ENCODE results near the gene EZH1. TPM values are rescaled to one million over a fixed set of nuclear protein-coding genes. Genes with fewer than 3 reads are reported as not detected.
A peak's percentile ranks its signal among the peaks of the same experiment; 100 is the strongest.

EZH1 gene
- total RNA-seq, 2 donors from 2014 or later: 72.6 to 77.0 TPM

DNA sequence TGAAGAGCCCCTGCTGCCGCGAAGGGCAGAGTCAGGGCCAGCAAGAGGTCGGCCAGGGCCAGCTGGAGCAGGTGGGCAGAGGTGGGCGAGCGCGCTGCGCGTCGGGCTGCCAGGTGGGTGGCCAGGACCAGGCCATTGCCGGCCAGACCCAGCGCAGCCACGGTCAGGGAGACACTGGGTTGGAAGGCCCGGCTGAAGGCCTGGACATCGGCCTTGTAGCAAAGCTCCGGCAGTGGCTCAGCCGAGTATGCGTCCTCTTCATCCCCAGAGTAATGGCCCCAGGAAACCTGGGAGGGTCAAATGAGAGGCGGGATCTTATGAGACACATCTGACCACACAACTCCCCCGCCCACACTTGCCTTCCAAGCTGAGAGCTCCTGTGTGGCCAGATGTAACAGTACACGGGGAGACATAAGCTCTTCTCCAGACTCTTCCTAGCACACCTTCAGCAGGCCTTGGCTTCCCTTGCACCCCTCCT is 64.5 kb downstream of the EZH1 start:
- peaks cover 4% of the 10 kb centered on the region for H3K36me3 Mint-ChIP-seq (ENCODE audit: low read depth)
- H3K9me3 ChIP-seq (ENCODE audit: control insufficient read depth, low read length, poor library complexity, severe bottlenecking): no peaks in the 10 kb centered on the region
- peaks cover 44% of the 10 kb centered on the region for H3K4me1 Mint-ChIP-seq
- DNase-seq (no peak), ATAC-seq (no peak)
- H3K27me3 Mint-ChIP-seq: peaks cover 16% of the 10 kb centered on the region
- H3K4me3 Mint-ChIP-seq: peak overlapping the region; percentile 77
- no peak overlapping the region for H3K27ac Mint-ChIP-seq

DNA sequence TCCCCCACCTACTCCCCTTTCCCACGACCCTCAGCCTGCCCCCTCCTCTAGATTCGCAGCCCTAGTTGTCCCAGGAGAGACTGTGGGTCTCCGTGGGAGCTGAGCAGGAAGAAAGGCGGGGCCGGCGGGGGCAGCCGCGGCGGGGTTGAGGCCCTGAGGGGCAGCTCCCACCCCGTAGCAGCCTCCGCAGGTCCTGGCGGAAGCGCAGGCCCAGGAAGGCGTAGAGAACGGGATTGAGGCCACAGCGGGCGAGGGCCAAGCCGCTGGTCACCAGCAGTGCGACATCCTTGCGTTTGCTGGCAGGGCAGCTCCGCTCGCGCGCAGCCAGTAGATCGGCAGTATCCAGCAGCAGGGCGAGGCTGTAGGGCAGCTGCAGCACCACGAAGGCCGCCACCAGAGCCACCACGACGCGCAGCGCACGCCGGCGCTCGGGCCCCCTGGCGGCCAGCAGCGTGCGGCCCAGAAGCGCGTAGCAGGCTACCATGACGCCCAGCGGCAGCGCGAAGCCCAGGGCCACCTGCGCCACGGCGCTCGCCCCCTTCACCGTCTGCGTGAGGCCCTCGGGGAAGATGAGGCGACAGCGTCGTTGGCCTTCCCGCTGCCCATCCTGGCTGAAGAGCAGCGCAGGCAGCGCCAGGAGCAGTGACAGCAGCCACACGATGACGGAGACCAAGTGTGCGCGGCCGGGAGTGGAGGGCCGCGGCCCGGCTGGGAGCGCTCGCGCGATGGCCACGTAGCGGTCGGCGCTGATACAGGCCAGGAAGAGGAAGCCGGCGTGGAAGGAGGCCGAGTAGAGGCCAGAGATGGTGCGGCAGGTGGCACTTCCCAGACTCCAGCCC is 65.1 kb downstream of the EZH1 start:
- ATAC-seq (peak; percentile 58), DNase-seq (peak; percentile 66 to 69 (median 68))
- peaks cover 20% of the 10 kb centered on the region for H3K27me3 Mint-ChIP-seq
- no peaks in the 10 kb centered on the region for H3K9me3 ChIP-seq (ENCODE audit: control insufficient read depth, low read length, poor library complexity, severe bottlenecking)
- peaks cover 4% of the 10 kb centered on the region for H3K36me3 Mint-ChIP-seq (ENCODE audit: low read depth)
- H3K4me3 Mint-ChIP-seq: peak overlapping the region; percentile 95
- H3K27ac Mint-ChIP-seq: peak overlapping the region; percentile 39
- H3K4me1 Mint-ChIP-seq: peaks cover 46% of the 10 kb centered on the region

DNA sequence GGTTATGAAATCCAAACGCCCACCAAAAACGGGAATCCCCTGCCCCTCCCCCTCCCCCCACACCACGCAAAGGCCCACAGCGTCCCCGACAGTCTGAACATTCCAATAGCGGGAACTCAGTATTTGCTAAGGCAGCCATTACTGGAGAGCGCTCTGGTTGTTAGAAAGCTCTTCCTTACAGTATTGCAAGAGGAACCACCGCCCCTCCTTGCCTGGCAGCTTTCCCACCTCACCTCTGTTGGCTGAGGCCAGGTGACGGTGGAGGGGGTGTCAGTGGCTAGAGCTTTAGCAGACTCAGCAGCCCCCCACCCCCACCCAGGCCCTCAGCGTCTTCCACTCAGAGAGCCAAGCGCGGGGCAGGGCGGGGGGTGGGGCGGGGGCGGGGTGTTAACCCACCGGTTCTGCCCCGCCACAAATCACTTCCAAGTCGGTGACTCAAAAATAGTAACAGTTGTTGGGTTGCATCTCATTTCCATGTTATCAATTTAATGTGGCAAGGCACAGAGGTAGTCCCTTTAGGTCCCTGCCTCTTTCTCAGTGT is 65.8 kb downstream of the EZH1 start:
- Mint-ChIP-seq H3K4me3 (peak overlapping the region; percentile 95), H3K27ac (peak overlapping the region; percentile 39), H3K4me1 (peaks cover 53% of the 10 kb centered on the region), H3K27me3 (peaks cover 27% of the 10 kb centered on the region), H3K36me3 (ENCODE audit: low read depth) (peaks cover 4% of the 10 kb centered on the region)
- ATAC-seq (no peak), DNase-seq (peak in 1 of 3 donors; percentile 41)
- H3K9me3 ChIP-seq (ENCODE audit: control insufficient read depth, low read length, poor library complexity, severe bottlenecking): no peaks in the 10 kb centered on the region

- H3K9me3 ChIP-seq (ENCODE audit: control insufficient read depth, low read length, poor library complexity, severe bottlenecking): no peaks in the 10 kb centered on the region
- peak overlapping the region; percentile 66 for H3K27ac Mint-ChIP-seq
- peak; percentile 54 to 65 (median 64) for DNase-seq
- H3K36me3 Mint-ChIP-seq (ENCODE audit: low read depth): peaks cover 4% of the 10 kb centered on the region
- H3K27me3 Mint-ChIP-seq: peaks cover 22% of the 10 kb centered on the region
- ATAC-seq: peak; percentile 26
- H3K4me3 Mint-ChIP-seq: peak overlapping the region; percentile 95
- H3K4me1 Mint-ChIP-seq: peaks cover 48% of the 10 kb centered on the region
Measured at GRCh38 chr17:42677921-42678781, 66.7 kb downstream of the EZH1 start.

GRCh38 chr17:42677012-42677857 is 67.6 kb downstream of the EZH1 start:
- Mint-ChIP-seq H3K27me3 (peaks cover 20% of the 10 kb centered on the region), H3K4me3 (peak overlapping the region; percentile 95), H3K36me3 (ENCODE audit: low read depth) (peaks cover 4% of the 10 kb centered on the region), H3K27ac (peak overlapping the region; percentile 66), H3K4me1 (peaks cover 41% of the 10 kb centered on the region)
- DNase-seq (peak; percentile 90 to 98 (median 95)), ATAC-seq (peak; percentile 87)
- H3K9me3 ChIP-seq (ENCODE audit: control insufficient read depth, low read length, poor library complexity, severe bottlenecking): no peaks in the 10 kb centered on the region

GRCh38 chr17:42676424-42677011 is 68.3 kb downstream of the EZH1 start, which contains the start of gene PLEKHH3:
PLEKHH3 (minus strand) TSS chr17:42676994; CDS start chr17:42676563, 431 bp downstream.
- DNase-seq: no peak
- peaks cover 18% of the 10 kb centered on the region for H3K27me3 Mint-ChIP-seq
- peak within 1 kb of the TSS; percentile 95 for H3K4me3 Mint-ChIP-seq
- H3K9me3 ChIP-seq (ENCODE audit: control insufficient read depth, low read length, poor library complexity, severe bottlenecking): no peaks in the 10 kb centered on the region
- ATAC-seq: no peak
- H3K36me3 Mint-ChIP-seq (ENCODE audit: low read depth): peaks cover 4% of the 10 kb centered on the region
- peak within 1 kb of the TSS; percentile 66 for H3K27ac Mint-ChIP-seq
- H3K4me1 Mint-ChIP-seq: peaks cover 38% of the 10 kb centered on the region

DNA sequence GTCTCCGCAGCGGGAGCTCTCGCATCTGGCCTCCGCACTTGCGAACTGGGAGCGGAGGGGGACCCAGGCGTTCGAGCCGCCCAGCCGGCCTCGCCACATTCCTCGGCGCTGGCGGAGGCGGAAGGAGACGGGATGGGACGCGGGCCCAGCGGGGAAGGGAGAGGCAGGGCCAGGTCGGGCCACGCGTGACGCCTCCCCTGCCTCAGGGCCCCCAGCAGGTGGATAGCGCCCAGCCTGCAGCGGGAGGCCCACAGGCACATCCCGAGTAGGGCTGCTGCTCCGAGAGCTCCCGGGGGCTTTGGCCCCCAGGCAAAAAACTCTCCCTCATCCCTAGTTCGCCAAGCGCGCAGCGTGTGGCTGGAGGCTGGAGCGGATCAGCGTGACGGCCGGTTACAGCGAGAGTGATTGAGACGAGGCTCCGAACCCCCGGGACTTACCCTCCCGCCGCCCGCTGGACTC is 68.8 kb downstream of the EZH1 start:
- peaks cover 18% of the 10 kb centered on the region for H3K27me3 Mint-ChIP-seq
- no peak for ATAC-seq
- no peak overlapping the region for H3K27ac Mint-ChIP-seq
- H3K4me3 Mint-ChIP-seq: peak overlapping the region; percentile 95
- no peak for DNase-seq
- H3K4me1 Mint-ChIP-seq: peaks cover 36% of the 10 kb centered on the region
- no peaks in the 10 kb centered on the region for H3K9me3 ChIP-seq (ENCODE audit: control insufficient read depth, low read length, poor library complexity, severe bottlenecking)
- peaks cover 4% of the 10 kb centered on the region for H3K36me3 Mint-ChIP-seq (ENCODE audit: low read depth)

- H3K27me3 Mint-ChIP-seq: peaks cover 18% of the 10 kb centered on the region
Measured at GRCh38 chr17:42675348-42675964, 69.4 kb downstream of the EZH1 start.

DNA sequence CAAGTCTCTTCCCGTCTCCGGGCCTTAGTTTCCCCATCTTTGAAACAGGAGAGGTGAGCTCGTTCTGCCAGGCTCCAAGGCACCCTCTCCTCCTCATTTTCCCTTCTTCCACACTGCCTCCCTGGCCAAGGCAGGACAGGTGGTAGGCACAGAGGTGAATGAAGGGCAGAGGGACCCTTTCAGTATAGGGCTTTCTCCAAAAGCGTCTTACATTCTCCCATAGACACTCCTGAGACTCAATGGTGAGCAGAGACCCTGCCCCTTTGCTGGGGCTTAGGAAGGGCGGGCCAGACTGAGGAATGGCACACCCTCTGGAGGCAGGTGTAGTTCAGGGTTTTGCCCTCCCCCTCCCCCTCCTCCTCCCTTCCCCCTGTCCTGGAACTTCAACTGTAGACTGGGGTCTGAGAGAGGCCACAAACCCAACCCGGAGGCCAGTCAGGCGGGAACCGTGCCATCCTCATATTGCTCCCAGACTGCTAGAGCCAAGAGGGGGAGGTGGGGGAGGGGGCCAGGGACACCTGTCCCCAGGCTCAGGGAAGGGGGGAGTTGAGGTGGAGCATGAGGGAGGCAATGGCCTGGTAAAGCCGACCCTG is 70.0 kb downstream of the EZH1 start:
- H3K4me1 Mint-ChIP-seq: peaks cover 36% of the 10 kb centered on the region
- ATAC-seq: no peak
- DNase-seq: no peak

More at GRCh38 chr17:42675348-42675964, 69.4 kb downstream of the EZH1 start:
- DNase-seq (no peak), ATAC-seq (no peak)
- peak overlapping the region; percentile 95 for H3K4me3 Mint-ChIP-seq
- no peaks in the 10 kb centered on the region for H3K9me3 ChIP-seq (ENCODE audit: control insufficient read depth, low read length, poor library complexity, severe bottlenecking)
- H3K4me1 Mint-ChIP-seq: peaks cover 35% of the 10 kb centered on the region
- no peak overlapping the region for H3K27ac Mint-ChIP-seq
- peaks cover 2% of the 10 kb centered on the region for H3K36me3 Mint-ChIP-seq (ENCODE audit: low read depth)

GRCh38 chr17:42673885-42674754 is 70.7 kb downstream of the EZH1 start:
- Mint-ChIP-seq H3K27me3 (peaks cover 18% of the 10 kb centered on the region), H3K4me1 (peaks cover 33% of the 10 kb centered on the region), H3K36me3 (ENCODE audit: low read depth) (peaks cover 2% of the 10 kb centered on the region), H3K4me3 (peak overlapping the region; percentile 33), H3K27ac (no peak overlapping the region)
- DNase-seq: no peak
- no peaks in the 10 kb centered on the region for H3K9me3 ChIP-seq (ENCODE audit: control insufficient read depth, low read length, poor library complexity, severe bottlenecking)
- ATAC-seq: no peak

More for the DNA sequence above, 70.0 kb downstream of the EZH1 start:
- peaks cover 18% of the 10 kb centered on the region for H3K27me3 Mint-ChIP-seq
- H3K36me3 Mint-ChIP-seq (ENCODE audit: low read depth): peaks cover 2% of the 10 kb centered on the region
- no peaks in the 10 kb centered on the region for H3K9me3 ChIP-seq (ENCODE audit: control insufficient read depth, low read length, poor library complexity, severe bottlenecking)
- no peak overlapping the region for H3K27ac Mint-ChIP-seq
- H3K4me3 Mint-ChIP-seq: peak overlapping the region; percentile 33

Data from T-helper 17 cell (primary cell).